NCI-H2196 (cell line): Measurements from ENCODE around the gene KLHDC8A.
"Not testable (repeated sequence)": the region's sequence is repeated elsewhere in the genome, so short reads cannot be mapped to it uniquely, and the experiment has no call there.

Experiments used
- DNase-seq: peaks from one replicate; lab custom pipeline; 2025; ENCODE audit not compliant: unreplicated experiment; lab: John Stamatoyannopoulos, UW

Gene KLHDC8A

DNA sequence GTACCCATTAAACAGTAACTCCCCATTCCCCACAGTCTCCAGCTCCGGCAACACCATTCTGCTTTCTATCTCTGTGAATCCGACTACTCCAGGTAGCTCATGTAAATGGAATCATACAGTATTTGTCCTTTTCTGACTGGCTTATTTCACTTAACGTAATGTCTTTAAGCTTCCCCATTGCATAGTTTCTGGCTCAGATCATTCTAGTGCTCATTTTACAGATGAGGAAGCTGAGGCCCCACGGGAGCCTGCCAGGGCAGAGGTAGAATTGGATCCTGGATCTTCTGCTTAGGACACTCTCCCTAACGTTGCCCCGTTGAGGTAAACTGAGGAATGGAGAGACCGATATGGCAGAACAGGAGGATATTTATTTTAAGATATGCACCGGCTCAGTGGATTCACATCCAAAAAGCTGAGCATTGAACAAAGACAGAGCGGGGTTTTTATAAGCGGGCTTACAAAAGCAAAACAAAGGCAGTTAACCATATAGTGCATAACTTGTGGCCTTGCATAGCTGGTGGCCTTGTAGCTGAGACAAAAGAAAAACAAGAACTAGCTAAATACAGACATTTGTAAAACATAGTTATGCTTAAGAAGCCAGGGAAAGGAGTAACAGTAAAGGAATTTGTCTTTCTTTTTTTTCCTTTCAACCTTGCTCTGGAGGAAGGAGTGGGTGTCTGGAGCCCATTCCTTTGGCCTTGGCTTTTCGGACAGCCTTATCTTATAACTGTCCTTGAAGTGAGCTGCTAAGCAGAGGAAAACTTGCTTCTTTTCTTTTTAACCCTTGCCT, 15.3 kb upstream of the KLHDC8A start:
- no peak for DNase-seq

GRCh38 chr1:205370780-205371179, 14.1 kb upstream of the KLHDC8A start:
- DNase-seq, result peak; percentile 31

GRCh38 chr1:205369701-205370123, 13.0 kb upstream of the KLHDC8A start:
- DNase-seq, result no peak

DNA sequence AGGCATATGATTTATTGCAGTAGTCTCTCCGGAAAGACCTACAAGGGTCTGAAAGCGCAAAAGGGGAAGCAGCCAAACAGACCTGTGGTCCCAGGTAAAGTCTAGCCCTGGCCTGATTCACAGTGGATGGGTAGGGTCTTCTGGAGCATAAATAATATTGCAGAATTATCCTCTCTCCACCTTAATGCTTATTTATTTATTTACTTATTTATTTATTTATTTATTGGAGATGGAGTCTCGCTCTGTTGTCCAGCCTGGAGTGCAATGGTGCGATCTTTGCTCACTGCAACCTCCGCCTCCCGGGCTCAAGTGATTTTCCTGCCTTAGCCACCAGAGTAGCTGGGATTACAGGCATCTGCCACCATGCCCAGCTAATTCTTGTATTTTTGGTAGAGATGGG, 11.8 kb upstream of the KLHDC8A start:
- DNase-seq, result no peak

DNA sequence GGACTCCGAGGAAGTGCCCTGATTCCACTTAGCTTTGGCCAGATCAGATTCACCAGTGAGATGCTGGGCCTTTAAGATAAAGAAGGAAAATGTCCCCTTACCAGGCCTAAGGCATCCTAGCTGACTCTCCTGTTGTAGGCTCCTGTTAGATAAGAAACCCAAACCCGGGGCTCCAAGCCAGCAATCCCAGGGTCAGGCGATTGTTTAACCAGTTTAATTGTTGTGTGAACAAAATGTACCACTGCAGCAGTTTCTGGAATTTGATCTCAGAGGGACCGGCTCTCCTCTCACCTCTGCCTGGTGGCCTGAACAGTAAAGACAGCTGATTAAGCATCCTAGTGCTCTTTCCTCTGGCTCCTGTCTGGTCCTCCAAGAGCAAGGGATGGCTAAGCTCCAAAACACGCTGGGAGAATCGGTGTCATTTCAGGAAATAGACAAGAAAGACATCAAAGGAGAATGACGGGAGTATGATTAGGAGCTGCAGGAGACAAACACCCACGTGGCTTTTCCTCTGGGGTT, 9.3 kb upstream of the KLHDC8A start:
- DNase-seq, result peak; percentile 85

DNA sequence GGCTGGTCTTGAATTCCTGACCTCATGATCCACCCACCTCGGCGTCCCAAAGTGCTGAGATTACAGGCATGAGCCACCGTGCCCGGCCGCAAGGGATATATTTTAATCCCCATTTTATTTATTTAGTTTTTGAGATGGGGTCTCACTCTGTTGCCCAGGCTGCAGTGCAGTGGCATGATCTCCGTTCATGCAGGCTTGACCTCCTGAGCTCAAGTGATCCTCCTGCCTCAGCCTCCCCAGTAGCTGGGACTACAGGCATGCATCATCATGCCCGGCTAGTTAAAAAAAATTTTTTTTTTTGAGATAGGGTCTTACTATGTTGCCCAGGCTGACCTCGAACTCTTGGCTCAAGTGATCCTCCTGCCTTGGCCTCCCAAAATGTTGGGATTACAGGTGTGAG, 8.4 kb upstream of the KLHDC8A start:
- not testable (repeated sequence) for DNase-seq

DNA sequence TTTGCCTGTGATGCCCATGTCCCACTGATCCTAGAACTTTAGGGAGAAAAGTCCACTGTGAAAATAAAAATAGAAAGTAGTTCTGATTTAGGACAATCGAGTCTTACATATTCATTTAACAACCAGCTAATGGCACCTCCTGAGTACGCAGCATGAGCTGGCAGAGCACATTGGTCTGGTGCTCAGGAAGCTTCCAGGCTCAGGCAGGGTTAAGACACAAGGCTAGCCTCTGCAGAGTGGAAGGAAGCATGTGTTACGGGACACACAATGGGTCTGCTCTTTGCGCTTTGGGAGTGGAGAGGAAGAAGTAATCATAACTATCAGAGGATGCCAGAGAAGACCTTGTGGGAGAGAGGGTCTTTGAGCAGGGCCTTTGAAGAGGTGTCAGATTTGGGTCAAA, 4.2 kb upstream of the KLHDC8A start:
- no peak for DNase-seq

GRCh38 chr1:205359771-205360565, 3.2 kb upstream of the KLHDC8A start:
- no peak for DNase-seq

GRCh38 chr1:205358579-205358978, 1.9 kb upstream of the KLHDC8A start:
- no peak for DNase-seq

DNA sequence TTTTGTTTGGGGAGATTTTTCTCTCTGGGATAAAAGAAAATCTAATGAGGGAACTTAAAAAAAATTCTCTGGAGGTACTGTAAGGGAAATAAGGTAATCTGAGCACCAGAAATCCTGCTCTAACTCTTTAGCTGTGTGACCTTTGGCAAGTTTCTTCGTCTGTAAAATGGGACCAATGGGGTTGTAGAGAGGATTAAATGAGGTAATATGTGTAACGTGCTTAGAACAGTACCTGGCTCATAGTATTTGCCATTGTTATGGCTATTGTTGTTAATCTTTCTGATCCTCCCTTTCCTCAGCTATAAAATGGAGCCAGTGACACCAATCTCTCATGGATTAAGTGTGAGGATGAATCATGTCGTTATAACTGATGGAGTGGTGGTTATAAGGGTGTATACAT, 845 bp upstream of the KLHDC8A start:
- DNase-seq, result no peak

- peak; percentile 76 for DNase-seq
Measured at GRCh38 chr1:205355075-205355453, 1.7 kb downstream of the KLHDC8A start.

DNA sequence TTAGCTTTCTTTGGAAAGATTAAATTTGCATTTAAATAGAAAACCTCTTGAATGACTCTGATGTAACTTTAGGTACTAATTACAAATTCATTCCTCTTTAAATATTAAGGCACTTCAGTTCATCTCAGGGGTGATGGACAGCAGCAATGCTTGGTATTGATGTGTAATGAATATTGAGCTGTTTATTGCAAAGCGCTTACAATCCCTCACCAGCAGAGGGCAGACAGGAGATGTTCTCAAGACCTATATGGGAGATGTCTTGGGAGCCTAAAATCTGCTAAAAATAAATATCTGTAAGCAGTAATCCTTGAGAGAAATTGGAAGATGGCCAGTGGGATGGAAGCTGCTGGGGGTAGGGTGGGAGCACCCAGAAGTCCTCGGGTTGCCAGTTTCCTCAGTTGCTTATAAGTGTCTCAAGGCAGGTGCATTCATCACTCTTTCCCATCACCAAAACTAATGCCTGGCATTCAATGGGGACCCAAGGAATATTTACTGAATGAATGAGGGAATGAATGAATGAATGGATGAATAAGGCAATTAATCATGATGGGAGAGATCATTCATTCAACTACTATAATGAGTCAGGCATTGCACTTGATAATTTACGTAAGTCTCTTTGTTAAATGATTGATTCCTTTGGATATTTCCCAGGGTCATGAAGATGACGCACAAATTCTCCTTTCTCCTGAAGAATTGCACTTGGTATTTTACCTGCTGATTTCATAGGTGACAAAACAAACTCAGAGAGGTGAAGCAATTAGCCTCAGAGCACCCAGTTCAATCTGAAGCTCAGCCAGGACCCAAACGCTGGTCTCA, 2.3 kb downstream of the KLHDC8A start:
- peak; percentile 77 for DNase-seq

- no peak for DNase-seq
Measured at GRCh38 chr1:205353612-205354011, 3.1 kb downstream of the KLHDC8A start.

- DNase-seq, result no peak
Measured at GRCh38 chr1:205353191-205353590, 3.5 kb downstream of the KLHDC8A start.

DNA sequence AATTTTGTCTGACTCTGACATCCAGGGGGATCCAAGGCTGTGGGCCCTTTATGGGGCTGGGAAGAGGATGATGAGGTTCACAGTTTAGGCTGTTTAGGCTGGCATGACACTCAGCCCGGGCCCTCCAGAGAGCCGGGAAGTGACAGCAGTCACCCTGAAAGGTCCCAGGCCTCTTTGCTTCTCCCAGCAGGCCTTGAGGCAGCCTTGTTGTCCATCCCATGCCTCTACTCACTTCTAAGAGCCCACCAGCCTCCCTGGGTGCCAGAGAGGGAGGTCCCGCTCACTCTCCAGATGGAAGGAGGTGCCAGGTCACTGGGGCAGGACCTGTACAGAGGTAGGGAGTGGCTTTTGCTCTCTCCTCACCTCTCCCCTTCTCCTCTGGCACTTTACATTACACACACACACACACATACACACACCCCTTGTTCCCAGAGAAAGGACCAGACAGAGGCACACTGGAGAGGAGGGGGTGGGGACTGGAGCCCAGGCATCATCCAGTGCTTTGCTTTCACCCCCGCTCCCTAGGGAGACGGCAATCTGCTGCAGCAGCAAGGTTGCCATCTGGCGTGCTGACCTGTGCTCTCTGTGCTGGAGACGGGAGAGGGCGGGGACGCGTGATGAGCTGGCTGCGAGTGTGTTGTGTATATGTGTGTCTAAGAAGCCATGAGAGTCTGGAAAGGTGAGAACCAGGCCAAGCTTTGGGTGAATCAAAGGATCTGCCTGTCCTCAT, 4.6 kb downstream of the KLHDC8A start:
- peak; percentile 77 for DNase-seq

DNA sequence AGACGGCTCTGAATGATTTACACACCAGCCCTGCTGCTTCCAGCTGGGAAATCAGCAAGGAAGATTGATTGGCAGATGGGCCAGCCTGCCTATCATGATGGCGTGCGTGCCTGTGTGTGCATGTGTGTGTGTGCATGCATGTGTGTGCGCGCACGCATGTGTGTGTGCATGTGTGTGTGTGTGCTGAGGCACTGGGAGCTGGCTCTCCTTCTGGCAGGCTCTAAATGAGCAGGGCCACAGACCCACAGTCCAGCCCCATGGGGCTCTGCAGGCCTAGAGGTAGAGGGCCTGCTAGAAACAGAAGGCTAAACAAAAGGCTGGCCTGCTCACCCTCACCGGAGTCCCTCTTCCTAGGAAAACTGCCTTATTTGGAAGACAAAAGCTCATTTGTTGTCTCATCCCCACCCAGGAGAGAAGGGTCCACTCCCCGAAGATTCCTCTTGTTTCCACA, 6.0 kb downstream of the KLHDC8A start:
- no peak for DNase-seq

GRCh38 chr1:205350124-205350523, 6.6 kb downstream of the KLHDC8A start:
- no peak for DNase-seq

GRCh38 chr1:205348554-205349487, 7.9 kb downstream of the KLHDC8A start:
- no peak for DNase-seq

GRCh38 chr1:205346956-205347574, 9.7 kb downstream of the KLHDC8A start:
- peak; percentile 47 for DNase-seq
